Gastroesophageal sphincter (tissue), 3 donors: ENCODE results near the gene ANKH.

Experiments used
- EP300 ChIP-seq: sonication (generic); formaldehyde crosslinking; IDR thresholded peaks from one replicate; pipeline ENCODE4 v1.6.1; 2017; ENCODE audit warnings: antibody characterized with exemption, mild to moderate bottlenecking
- POLR2A ChIP-seq, 2 donors: fragments of 450-650 bp; IDR thresholded peaks; one replicate each; pipeline ENCODE4 v1.6.1; 2017; ENCODE audit warnings: antibody characterized with exemption in 2 of 2, mild to moderate bottlenecking in 2 of 2, moderate library complexity in 1 of 2
- POLR2AphosphoS5 ChIP-seq: sonication (generic); formaldehyde crosslinking; IDR thresholded peaks from one replicate; pipeline ENCODE4 v1.6.1; 2017; ENCODE audit warnings: antibody characterized with exemption
- TF ChIP-seq, protein P1 (sequence below), 4 experiments: fragments of 200-600 bp in 2 of 4; fragments of 450-650 bp in 2 of 4; sonication (generic) in 1 of 4; IDR thresholded peaks; one replicate each; pipeline ENCODE4 v1.5.1; 2017 to 2019; ENCODE audit warnings: antibody characterized with exemption in 4 of 4, mild to moderate bottlenecking in 2 of 4, moderate library complexity in 2 of 4

GRCh38 chr5:14669975-14670374 is 201.6 kb downstream of the ANKH start:
- TF ChIP-seq, protein P1, sequence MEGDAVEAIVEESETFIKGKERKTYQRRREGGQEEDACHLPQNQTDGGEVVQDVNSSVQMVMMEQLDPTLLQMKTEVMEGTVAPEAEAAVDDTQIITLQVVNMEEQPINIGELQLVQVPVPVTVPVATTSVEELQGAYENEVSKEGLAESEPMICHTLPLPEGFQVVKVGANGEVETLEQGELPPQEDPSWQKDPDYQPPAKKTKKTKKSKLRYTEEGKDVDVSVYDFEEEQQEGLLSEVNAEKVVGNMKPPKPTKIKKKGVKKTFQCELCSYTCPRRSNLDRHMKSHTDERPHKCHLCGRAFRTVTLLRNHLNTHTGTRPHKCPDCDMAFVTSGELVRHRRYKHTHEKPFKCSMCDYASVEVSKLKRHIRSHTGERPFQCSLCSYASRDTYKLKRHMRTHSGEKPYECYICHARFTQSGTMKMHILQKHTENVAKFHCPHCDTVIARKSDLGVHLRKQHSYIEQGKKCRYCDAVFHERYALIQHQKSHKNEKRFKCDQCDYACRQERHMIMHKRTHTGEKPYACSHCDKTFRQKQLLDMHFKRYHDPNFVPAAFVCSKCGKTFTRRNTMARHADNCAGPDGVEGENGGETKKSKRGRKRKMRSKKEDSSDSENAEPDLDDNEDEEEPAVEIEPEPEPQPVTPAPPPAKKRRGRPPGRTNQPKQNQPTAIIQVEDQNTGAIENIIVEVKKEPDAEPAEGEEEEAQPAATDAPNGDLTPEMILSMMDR (IDR thresholded peaks at IDR 0.05): no peak
- TF ChIP-seq POLR2A (IDR thresholded peaks at IDR 0.05) (no peak), EP300 (no peak), POLR2AphosphoS5 (no peak)
